DOHH2 (cell line): ENCODE data around the gene SBSN.

ENCODE experiments used
- EZH2phosphoT487 ChIP-seq: fragments of 200-600 bp; sonication (generic); IDR thresholded peaks from 2 replicates; pipeline ENCODE4 v1.6.1; 2017; ENCODE audit warnings: borderline replicate concordance, mild to moderate bottlenecking, antibody characterized with exemption, low read length, moderate library complexity, mixed read lengths
- TF ChIP-seq, protein P1 (sequence below): fragments of 200-600 bp; sonication (generic); IDR thresholded peaks from one replicate; pipeline ENCODE4 v1.5.1; 2014; ENCODE audit warnings: antibody characterized with exemption, mild to moderate bottlenecking, low read depth, low read length; ENCODE audit not compliant: poor library complexity, severe bottlenecking

GRCh38 chr19:35514282-35514809 lies 13.8 kb downstream of the SBSN start:
- TF ChIP-seq, protein P1, sequence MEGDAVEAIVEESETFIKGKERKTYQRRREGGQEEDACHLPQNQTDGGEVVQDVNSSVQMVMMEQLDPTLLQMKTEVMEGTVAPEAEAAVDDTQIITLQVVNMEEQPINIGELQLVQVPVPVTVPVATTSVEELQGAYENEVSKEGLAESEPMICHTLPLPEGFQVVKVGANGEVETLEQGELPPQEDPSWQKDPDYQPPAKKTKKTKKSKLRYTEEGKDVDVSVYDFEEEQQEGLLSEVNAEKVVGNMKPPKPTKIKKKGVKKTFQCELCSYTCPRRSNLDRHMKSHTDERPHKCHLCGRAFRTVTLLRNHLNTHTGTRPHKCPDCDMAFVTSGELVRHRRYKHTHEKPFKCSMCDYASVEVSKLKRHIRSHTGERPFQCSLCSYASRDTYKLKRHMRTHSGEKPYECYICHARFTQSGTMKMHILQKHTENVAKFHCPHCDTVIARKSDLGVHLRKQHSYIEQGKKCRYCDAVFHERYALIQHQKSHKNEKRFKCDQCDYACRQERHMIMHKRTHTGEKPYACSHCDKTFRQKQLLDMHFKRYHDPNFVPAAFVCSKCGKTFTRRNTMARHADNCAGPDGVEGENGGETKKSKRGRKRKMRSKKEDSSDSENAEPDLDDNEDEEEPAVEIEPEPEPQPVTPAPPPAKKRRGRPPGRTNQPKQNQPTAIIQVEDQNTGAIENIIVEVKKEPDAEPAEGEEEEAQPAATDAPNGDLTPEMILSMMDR = no peak
- TF ChIP-seq EZH2phosphoT487 = no peak
